ENCODE data around the gene THSD7A. TPM values are rescaled to one million over a fixed set of nuclear protein-coding genes. Genes with fewer than 3 reads are reported as not detected.

Gene THSD7A
- total and polyA plus RNA-seq, 2 of the 4 experiments (the other 2 are of a cell fraction), result 0.02 to 0.18 TPM

- no peaks in the 10 kb centered on the region for H3K4me1 ChIP-seq (ENCODE audit: control insufficient read depth, insufficient read depth, low read length)
- H3K9me1 ChIP-seq (ENCODE audit: insufficient read depth, low read length), result no peaks in the 10 kb centered on the region
- peaks cover 1% of the 10 kb centered on the region; the same call in 1 of the 2 replicates for H3K9me3 ChIP-seq (ENCODE audit: control insufficient read depth, insufficient read depth, low read length)
- H2BK5ac ChIP-seq (ENCODE audit: low read depth, low read length, poor library complexity, severe bottlenecking), result no peak overlapping the region
- no peaks in the 10 kb centered on the region for H3K36me3 ChIP-seq (ENCODE audit: control insufficient read depth, insufficient read depth, low read length)
- no peak overlapping the region for H2BK20ac ChIP-seq (ENCODE audit: low read depth, low read length)
- no peak overlapping the region for H2AFZ ChIP-seq (replicated peaks; ENCODE audit: low read length, poor library complexity)
- BruUV-seq (replicated peaks), result no TSS peak
- H2BK15ac ChIP-seq (ENCODE audit: low read depth, low read length), result no peak overlapping the region
- in situ Hi-C loops (cut with MboI; ENCODE audit: low sequenced_read_pairs), result no loop called here
- no peak overlapping the region for H3K18ac ChIP-seq (ENCODE audit: low read depth, low read length)
- no peak overlapping the region for H3K9ac ChIP-seq (ENCODE audit: low read depth, low read length)
- H2AK5ac ChIP-seq (ENCODE audit: low read depth, low read length), result no peak overlapping the region
- H4K8ac ChIP-seq (ENCODE audit: low read depth in 2 of 2, low read length in 2 of 2), result no peak overlapping the region
- H4K20me1 ChIP-seq (ENCODE audit: insufficient read depth, low read length), result no peaks in the 10 kb centered on the region
- no peak overlapping the region for H3K4me3 ChIP-seq (ENCODE audit: insufficient read depth, low read depth, low read length)
- no peak overlapping the region for H3K27ac ChIP-seq (ENCODE audit: insufficient read depth, low read length)
- dilution Hi-C loops (cut with HindIII; ENCODE audit: low sequenced_read_pairs, unreplicated experiment), result no loop called here
- intact Hi-C loops (cut with micrococcal nuclease), result no loop called here
- no peak overlapping the region for H3K4me2 ChIP-seq (ENCODE audit: low read depth, low read length)
- ChIA-PET POLR2A (ENCODE audit: unreplicated experiment) (no interaction called here), CTCF (no interaction called here)
- ATAC-seq (ENCODE audit: low read depth) (no peak), DNase-seq (no peak)
- no peaks in the 10 kb centered on the region for H3K79me1 ChIP-seq (ENCODE audit: low read depth in 1 of 2, low read length in 2 of 2)
- no peak overlapping the region for H2BK120ac ChIP-seq (ENCODE audit: low read depth, low read length)
- no peak overlapping the region for H4K5ac ChIP-seq (ENCODE audit: low read depth, low read length)
- no peaks in the 10 kb centered on the region for H3K27me3 ChIP-seq (ENCODE audit: control insufficient read depth, insufficient read depth, low read length)
- no CpG with 5 or more reads among the region's 3 CpGs for WGBS, 2 experiments (ENCODE audit: extremely low coverage in 2 of 2, insufficient read length in 1 of 2)
- no peak overlapping the region for H4K91ac ChIP-seq (ENCODE audit: insufficient read depth, low read depth, low read length)
- H3K23ac ChIP-seq (ENCODE audit: low read depth, low read length), result no peak overlapping the region
- no peak overlapping the region for H3K14ac ChIP-seq (replicated peaks; ENCODE audit: low read depth, low read length)
- TF ChIP-seq RCOR1 (IDR thresholded peaks at IDR 0.05; ENCODE audit: insufficient replicate concordance, low read length) (no peak), NFE2L2 (IDR thresholded peaks at IDR 0.05; ENCODE audit: low read depth, low read length) (no peak), CTCF (conservative IDR thresholded peaks at IDR 0.05; ENCODE audit: low read depth, low read length) (no peak), BHLHE40 (IDR thresholded peaks at IDR 0.05; ENCODE audit: low read depth, low read length) (no peak)
- no peak overlapping the region for H3K4ac ChIP-seq (ENCODE audit: low read depth, low read length)
- H2AK9ac ChIP-seq (replicated peaks; ENCODE audit: low read depth, low read length, poor library complexity), result no peak overlapping the region
- H3K56ac ChIP-seq (ENCODE audit: extremely low read depth, insufficient read depth, low read length), result no peak overlapping the region
Observed at GRCh38 chr7:11330208-11330607, 501.8 kb downstream of the THSD7A start.

Measured in IMR-90 (cell line).